NCI-H1105 (cell line): ENCODE measurements around the gene SUMO3.

ENCODE experiments used
- DNase-seq: peaks from one replicate; lab custom pipeline; 2025; lab: John Stamatoyannopoulos, UW

The SUMO3 gene

DNA sequence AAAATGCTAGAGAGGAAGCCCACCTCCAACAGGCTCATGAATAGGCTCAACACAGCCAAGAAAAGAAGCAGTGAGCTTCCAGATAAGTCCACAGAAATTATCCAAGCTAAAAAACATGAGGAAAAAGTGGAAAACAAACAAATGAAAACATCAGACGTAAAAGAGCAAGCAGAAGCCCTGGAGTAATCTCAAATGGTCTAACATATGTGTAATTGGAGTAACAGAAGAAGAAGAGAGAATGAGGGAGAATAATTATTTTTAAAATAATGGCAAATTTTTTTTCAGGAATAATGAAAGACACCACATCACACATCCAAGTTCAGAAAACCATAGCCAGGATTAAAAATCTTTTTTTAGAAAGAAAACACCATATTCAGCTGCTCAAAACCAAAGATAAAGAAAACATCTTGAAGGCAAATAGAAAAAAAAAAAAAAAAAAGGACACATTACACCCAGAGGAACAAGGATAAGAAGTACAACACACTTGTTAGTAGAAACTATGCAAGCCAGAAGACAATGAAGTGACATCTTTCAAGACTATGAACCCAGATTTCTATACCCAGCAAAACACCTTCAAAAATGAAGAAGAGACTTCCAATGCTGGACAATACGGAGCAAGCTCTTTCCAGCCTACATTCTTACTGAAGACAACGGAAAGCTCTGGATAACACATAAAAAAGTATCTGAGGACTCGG, 10.6 kb upstream of the SUMO3 start:
- DNase-seq, result no peak

DNA sequence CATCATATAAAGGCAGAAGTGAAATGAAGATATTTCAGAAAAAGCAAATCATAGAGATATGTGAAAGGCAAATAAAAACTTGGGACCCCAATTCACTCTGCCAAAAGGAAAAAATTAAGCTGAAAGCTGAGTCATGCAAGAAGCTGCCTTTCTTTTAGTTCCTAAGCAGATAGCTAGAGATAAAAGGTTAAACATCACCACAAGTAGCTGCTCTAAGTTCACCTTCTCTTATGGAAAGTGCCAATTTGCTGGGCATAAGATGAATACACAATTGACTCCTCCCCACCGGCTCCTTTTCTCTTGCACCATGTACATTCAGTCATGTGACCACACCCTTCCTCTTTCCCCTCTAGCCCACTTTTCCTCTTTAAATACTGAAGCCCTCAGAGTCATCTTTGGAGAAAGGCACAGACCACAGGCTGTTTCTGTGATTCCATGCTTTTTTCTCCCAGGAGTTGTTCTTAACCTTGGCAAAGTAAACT, 5.4 kb upstream of the SUMO3 start:
- DNase-seq, result no peak

GRCh38 chr21:44822484-44823178, 4.8 kb upstream of the SUMO3 start:
- no peak for DNase-seq

DNA sequence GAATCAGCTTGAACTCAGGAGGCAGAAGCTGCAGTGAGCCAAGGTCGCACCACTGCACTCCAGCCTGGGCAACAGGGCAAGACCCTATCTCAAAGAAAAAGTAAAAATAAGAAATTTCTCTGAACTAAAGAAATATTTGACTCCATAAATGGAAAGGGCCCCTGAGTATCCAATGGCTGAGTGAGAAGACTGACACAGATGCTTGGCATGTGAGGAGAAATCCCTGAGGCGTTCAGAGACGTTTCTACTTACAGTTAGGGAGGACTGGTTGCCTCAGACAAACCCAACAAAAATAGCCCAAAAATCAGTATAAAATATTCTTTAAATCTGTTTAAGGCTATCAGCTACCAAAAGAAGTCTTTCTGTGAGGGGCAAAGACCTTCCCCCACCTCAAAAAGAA, 3.0 kb upstream of the SUMO3 start:
- no peak for DNase-seq

DNA sequence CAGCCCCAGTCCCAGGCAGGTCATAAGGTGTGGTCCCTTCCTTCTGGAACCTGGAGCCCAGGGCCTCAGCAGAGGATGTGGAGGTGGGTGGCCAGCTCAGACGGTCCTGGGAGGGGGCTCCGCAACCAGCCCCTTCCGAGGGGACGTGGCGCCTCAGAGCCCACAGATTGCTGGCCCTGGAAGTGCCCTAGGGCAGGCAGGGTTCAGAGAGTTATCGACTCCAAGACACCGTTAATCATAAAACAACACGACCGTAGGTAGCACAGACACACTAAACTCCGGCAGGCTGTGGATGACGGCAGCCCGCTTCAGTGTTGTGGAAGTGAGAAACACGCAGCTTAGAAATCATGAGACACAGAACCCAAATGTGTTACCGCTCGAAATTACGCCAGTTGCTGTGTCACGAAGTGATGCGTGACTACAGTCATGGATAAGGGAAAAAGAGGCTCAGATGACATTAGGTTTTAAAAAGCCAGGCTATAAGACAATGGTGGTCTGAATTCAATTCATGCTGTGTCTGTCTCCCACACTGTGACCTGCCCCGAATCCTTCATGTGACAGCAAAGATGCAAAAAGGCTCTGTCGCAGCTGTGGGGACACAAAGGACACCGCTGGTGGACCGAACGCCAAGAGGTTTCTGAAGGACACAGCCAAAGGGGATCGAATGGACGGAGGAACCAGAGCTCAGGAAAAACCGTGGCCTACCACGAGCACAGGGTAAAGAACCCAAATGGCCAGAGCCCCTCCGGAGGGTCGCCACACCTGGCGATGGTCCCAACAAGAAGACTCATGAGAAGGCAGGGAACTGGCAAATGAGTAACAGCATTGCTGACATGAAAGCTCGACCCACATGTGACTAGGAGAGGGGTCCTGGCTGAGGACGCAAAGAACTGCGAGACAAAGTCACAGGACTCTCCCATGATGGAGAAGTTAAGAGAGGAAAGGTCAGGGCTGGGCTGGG, 1.7 kb upstream of the SUMO3 start:
- no peak for DNase-seq

DNA sequence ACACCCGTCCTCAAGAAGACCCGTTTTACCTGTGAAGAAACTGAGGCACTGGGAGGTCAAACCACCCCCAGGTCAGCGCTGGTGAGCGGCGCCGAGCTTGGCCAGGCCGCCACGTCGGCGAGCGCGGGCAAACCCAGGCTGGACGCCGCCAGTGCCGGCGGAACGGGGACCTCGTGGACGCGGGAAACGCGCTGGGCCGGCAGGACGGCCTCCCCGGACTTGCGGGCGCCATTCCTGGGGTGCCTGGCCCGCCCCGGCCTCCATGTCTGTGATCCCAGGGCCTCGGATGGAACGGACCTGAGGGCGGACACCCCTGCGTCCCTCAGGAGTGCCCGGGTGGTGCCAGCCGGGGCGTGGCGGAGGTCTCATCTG, 764 bp upstream of the SUMO3 start:
- DNase-seq, result no peak

GRCh38 chr21:44817506-44817880, 369 bp downstream of the SUMO3 start:
- peak; percentile 60 for DNase-seq

- DNase-seq, result no peak
Measured at GRCh38 chr21:44816761-44817505, 929 bp downstream of the SUMO3 start.

DNA sequence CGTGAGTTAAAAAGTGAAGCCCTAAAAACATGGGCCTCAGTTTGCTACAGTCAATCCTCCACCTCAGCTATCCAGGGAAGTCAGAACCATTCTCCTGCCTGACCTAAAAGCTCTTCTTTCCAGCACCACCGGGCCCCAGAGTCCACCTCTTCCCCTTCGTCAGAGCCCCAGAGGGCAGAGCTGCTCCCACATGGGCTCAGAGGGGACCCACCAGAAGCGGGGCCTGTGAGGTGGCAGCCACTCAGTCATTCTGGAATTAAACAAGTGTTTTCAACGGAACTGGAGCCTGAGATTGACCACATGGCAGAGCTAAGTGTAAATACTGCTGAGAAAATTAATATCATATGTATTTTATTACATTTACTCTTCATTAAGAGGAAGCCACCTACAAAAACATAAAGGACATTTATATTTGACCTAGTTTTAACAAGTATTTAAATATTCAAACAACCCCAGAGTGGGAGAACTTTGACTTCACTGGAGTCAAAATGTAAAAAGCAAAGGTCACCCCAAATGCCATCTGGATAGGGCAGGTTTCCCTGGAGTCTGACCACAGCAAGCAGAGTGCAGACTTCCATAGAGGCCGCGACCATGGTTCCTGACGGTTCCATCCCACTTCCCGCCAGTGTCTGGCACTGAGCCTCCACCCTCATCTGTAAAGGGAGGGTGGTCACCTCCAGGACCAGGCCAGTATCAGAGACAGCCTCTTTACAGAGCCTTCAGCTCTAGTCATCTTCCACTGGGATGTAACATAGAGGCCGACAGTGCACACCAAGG, 1.8 kb downstream of the SUMO3 start:
- DNase-seq, result no peak

DNA sequence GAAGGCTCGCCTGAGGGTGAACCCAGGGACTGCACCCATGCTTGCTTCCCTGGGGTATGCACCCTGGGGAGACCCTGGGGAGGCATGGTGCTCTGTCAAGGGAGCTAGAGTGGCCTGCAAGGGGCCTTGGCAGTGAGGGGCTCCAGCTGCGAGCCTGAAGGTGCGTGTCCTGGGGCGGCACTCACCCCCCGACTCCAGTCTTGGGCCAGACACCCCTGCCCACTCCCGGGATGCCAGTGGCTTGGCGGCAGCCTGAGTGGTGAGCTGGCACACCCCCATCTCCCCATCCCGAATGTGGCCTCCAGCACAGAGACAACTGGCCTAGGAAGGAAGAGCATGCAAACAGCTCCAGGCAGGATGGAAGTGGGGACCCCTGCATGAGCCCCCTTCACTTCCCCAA, 2.6 kb downstream of the SUMO3 start:
- no peak for DNase-seq

GRCh38 chr21:44814498-44815023, 3.3 kb downstream of the SUMO3 start:
- no peak for DNase-seq

DNA sequence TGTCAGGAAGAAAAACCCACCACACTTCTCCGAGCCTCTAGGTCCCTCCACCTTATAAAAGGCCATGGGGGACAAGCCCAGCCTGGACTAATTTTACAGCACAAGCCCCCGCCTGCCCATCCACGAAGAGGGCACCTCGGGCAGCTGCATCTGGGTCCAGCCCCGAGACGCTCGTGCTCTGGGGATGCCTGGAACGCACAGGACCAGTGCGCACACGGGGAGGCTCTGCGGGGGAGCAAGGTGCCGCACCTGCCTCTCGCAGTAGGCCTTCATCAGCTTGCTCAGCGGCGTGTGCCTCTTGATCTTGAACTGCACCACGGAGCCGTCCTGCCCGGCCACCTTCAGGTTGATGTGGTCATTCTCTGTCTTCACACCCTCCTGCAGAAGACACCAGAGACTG, 4.1 kb downstream of the SUMO3 start:
- no peak for DNase-seq

DNA sequence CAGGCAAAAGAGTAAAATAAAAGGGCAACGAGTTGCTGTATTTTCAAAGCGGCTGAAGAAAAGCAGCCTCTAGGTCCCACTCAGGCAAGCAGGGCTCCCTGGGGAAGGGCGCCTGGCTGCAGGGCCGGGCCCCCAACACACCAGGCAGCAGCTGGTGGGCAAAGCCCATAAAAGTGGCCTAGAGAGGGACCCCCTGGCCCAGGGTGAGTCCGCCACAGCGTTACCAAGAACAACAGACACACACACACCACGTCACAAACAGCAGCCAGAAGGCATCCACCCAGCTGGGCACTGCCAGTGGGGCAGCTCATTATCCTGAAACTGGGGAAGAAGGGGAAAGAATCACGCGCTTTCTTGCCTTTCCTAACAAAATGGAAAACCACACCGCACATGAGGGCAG, 4.7 kb downstream of the SUMO3 start:
- DNase-seq, result no peak

GRCh38 chr21:44812640-44813039, 5.2 kb downstream of the SUMO3 start:
- no peak for DNase-seq

DNA sequence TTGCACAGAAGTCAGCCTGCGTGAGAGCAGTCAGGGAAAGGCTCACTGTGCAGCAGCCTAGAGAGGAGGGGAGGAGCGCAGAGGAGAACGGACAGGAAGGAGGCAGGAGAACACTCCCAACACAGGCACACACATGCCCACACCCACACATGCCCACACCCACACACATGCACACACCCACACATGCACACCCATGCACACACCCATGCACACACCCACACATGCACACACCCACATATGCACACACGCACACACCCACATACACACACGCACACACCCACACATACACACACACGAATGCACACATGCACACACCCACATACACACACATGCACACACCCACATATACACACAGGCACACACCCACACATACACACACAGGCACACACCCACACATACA, 7.1 kb downstream of the SUMO3 start:
- no peak for DNase-seq

GRCh38 chr21:44805859-44806258, 12.0 kb downstream of the SUMO3 start:
- DNase-seq, result no peak

DNA sequence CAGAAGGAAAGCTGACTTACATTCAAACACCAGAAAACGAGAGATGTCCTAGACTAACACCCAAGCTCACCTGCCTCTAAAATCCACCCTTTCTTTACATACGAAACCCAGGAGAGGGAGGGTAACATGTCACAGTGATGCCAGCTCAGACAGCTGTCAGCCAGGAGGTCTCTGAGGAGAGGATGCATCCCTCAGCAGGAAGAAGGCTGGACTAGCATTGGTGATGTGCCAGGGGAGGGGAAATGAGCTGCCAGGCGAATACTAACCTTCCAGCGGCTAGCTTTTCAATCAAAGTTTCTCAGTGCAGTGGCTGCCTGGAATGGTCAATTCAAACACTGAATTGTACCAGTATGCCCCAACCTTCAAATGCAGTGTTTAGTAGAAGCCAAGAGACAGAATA, 12.6 kb downstream of the SUMO3 start:
- no peak for DNase-seq

DNA sequence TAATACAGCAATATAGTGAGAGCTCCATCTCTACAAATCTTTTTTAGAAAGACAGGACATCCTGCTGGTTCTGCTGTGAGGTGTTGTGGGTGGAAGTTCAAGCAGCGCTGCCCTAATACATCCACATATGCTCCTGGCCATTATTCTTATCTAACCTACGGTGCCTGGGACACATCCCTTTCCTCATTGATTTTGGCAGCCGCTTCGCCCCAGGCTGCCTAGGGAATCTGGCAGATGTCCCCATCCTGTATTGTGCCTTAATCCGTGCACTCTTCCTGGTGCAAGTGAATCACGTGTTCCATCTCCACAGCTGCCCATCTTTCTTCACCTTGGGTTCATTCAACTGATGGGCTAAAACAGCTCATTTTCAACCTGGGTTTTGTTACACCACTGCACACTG, 13.1 kb downstream of the SUMO3 start:
- DNase-seq, result no peak

DNA sequence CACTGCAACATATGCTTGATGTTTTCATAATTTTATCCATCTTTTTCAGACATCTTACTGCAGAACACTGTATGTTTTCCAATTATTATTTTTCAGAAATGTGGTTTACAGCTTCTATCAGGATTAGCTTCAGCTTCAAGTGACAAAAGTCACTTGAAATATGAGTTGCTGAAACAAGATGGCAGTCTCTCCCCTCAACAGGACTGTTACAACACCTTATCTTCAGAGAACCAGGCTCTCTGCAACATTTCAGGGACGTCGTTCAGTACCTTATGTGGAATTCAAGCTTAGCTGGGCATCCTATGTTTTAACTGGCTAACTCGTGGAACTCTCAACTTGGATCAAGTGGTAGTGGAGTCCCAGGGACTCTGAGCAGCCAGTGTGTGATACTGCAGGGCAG, 14.2 kb downstream of the SUMO3 start:
- DNase-seq, result no peak

- DNase-seq, result no peak
Measured at GRCh38 chr21:44802396-44803153, 15.3 kb downstream of the SUMO3 start.
